GM18502 (cell line): ENCODE measurements around the gene NPC1L1.
"Not testable (repeated sequence)": the region's sequence is repeated elsewhere in the genome, so short reads cannot be mapped to it uniquely, and the experiment has no call there.

Source experiments
- ATAC-seq: cut with Tn5 transposase; IDR thresholded peaks from one replicate; pipeline ENCODE4 v1.9.1; 2021; ENCODE audit warnings: mild to moderate bottlenecking; ENCODE audit not compliant: unreplicated experiment, poor library complexity

Gene NPC1L1

DNA sequence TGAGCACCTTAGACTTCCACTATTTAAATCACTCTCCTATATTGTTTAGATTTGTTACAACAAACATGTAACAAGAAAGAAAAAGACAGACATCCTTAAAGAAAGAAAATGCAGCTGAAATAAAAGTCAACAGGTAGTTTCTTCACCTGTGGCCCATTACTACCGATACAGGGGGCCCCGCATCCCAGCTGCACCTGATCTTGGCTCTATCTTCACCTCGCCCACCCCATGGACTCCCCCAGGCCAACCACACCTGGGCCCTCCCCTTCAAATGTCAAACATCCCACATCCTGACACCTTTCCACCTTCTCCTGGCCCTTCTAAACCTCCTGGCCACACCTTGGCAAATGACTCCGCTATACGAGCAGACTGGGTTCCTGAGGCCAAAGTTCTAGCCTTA is 25.6 kb upstream of the NPC1L1 start:
- no peak for ATAC-seq

DNA sequence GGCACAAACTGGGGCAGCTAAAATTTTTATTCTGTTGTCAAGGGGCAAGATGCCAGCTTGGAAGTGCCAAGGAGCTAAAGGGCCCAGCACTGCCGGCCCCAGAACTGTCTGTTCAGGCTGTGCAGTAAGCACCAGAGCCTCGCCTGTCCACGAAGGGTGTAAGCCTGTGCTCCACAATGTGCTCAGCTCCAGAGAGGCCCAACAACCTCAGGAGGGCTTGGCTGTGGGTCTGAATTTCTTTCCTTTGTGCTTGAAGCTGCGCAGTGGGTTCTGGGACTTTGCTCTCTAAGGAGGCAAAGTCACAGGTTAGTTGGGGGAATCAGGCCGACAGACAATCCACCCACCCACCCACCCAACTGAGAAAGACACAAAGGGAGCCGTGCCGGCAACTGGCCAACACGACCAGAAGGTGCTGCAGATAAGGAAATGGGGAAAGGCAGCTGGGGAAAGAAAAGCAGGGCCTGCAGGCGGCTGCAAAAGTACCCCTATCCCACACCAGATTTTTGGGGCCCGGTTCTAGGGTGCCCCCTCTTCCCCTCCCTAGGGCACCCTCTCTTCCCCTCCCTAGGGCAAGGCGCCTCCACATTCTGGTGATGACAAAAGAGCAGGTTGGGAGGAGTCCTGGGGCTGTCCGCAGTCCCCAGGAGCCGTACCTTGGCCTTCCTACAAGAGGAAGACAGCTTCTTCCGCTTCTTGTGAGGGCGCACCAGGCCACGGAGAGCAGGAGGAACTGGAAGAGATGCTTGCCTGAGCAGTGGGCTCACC is 24.8 kb upstream of the NPC1L1 start:
- peak; percentile 31 for ATAC-seq

DNA sequence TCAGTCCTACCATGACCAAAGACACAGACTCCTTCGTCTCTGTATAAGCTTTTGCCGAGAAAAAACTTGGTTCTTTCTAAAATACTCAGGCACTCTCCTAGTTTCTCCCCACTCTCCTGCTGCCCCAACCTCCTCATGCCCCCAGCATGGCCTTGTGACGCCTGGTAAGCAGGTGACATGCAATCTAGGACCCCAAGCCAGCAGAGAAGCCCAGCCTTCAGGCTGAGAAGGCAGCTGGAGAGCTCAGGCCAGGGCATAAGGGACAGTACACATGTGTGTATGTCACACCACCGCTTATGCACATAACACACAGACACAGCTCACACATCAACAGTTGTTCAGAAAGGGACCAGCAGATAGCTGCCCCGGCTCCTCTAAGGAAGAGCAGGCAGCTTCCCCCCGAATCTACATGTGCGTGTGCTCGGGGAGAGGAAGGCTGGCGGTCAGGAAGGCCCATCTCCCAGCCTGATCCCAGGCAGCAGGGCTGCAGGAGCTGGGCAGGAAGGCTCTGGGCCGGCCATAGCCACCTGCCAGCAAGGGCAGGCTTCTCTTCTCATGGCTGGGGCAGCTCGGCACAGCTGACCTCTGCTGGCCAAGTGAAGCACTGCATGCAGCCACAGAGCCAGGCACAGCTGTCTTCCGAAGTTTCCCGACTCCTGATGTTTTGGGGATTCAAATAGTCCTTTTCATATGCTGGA is 24.1 kb upstream of the NPC1L1 start:
- peak; percentile 72 for ATAC-seq

DNA sequence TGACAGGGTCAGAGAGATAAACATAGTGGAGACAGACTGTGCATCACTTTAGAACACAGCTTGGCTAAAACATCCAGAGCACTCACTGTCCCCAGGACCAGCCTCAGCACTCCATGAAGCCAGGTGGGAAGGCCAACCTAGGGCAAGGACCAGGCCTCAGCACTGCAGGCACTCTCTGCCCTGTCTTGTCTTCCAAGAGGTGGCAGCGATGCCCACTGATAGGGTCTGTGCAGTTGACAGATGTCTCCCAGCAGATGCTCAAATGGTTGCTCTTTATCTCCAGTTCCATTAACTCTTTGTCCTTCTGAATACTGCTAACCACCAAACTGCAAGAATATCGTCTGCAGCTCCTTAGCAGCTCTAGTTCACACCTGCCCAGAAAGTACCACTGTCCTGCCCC is 23.5 kb upstream of the NPC1L1 start:
- ATAC-seq, result no peak

DNA sequence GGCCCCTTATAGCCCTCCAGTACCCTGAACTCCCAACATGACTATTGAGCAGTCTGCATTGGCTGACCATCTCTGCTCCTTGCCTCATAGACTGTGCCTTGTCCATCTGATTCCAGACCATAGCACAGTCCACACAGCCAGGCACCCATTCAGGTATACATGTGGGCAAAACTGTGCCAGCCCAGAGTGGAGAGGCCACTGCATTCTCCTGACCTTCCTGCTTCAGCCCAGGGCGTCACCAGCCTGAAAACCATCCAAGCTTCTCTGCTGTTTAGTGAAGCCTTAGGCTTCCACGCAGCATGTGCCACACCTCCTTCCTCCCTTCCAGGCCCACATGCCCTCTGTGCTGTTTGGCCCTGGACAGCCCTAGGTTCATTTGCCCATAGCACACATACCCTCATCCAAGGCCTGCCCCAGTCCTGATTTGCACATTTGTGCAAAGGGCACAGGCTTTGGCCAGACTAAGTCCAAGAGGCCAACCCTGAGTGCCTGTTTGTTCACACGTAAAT is 22.1 kb upstream of the NPC1L1 start:
- ATAC-seq, result no peak

DNA sequence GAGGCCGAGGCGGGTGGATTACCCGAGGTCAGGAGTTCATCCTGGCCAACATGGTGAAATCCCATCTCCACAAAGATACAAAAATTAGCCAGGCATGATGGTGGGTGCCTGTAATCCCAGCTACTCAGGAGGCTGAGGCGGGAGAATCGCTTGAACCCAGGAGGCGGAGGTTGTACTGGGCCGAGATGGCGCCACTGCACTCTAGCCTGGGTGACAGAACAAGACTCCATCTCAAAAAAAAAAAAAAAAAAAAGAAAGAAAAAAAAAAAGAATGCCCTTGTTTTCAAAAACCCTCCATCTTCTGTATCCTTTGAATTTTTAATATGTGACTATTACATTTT is 21.5 kb upstream of the NPC1L1 start:
- not testable (repeated sequence) for ATAC-seq

GRCh38 chr7:44561962-44562621 is 21.0 kb upstream of the NPC1L1 start:
- ATAC-seq, result no peak

DNA sequence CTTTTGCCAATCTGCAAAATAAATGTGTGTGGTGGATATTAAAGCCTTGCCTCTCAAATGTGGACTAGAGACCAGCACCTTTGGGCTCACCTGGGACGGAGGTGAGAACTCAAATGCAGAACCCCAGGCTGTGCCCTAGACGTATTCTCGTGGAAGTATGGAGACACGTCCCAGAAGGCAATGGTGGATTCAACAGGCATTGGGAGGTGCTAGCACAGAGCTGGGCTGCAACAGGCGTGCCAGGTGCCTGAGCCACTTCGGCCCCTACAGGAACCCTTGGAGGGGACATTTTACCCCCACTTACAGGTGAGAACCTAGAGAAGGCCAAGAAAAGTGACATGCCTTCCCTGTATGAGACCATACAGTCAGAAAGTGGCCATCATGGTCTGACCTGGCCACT is 20.4 kb upstream of the NPC1L1 start:
- ATAC-seq, result no peak

DNA sequence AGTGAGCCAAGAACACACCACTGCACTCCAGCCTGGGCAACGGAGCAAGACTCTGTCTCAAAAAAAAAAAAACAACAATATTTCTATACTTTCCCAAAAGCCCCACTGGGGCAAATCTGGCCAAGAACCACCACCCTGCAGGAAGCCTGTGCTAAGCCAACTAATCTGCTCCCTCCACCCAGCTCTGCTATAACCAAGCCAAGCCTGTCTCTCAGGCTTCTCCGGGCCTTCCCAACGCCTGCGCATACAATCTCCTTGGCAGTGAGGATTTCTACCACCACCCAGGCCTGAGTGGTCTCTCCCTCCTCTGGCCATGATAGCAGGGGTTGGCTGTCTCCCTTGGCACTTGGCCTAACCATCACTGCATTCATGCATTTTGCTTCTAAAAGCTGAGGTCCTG is 18.4 kb upstream of the NPC1L1 start:
- no peak for ATAC-seq

- no peak for ATAC-seq
Observed at GRCh38 chr7:44557485-44557884, 16.4 kb upstream of the NPC1L1 start.

DNA sequence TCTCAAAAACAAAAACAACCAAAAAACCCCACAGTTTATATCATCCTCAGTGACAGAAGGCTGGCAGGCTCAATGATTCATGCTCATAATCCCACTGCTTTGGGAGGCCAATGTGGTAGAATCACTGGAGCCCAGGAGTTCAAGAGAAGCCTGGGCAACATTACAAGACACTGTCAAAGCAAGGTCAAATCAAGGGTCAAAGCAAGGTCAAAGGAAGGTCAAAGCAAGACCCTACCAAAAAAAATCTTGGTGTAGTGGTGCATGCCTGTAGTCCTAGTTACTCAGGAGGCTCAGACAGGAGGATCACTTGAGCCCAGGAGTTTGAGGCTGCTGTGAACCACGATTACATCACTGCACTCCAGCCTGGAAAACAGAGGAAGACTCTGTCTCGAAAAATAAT is 14.2 kb upstream of the NPC1L1 start:
- ATAC-seq, result no peak

GRCh38 chr7:44552473-44553005 is 11.4 kb upstream of the NPC1L1 start:
- ATAC-seq, result not testable (repeated sequence)

- ATAC-seq, result no peak
Observed at GRCh38 chr7:44549457-44549856, 8.3 kb upstream of the NPC1L1 start.

DNA sequence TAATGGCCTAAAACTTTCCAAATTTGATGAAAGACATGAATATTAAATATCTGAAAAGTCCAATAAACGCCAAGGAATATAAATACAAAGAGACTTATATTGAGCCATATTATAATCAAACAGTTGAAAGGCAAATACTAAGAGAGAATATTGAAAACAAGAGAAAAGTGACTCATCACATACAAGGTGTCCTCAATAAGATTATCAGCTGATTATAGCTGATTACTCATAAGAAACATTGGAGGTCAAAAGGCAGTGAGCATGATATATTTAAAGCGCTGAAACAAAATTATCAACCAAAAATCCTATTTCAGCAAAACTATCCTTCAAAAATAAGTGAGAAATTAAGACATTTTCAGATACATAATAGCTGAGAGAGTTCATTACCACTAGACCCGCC is 7.8 kb upstream of the NPC1L1 start:
- no peak for ATAC-seq

- ATAC-seq, result no peak
Observed at GRCh38 chr7:44547536-44548231, 6.6 kb upstream of the NPC1L1 start.

DNA sequence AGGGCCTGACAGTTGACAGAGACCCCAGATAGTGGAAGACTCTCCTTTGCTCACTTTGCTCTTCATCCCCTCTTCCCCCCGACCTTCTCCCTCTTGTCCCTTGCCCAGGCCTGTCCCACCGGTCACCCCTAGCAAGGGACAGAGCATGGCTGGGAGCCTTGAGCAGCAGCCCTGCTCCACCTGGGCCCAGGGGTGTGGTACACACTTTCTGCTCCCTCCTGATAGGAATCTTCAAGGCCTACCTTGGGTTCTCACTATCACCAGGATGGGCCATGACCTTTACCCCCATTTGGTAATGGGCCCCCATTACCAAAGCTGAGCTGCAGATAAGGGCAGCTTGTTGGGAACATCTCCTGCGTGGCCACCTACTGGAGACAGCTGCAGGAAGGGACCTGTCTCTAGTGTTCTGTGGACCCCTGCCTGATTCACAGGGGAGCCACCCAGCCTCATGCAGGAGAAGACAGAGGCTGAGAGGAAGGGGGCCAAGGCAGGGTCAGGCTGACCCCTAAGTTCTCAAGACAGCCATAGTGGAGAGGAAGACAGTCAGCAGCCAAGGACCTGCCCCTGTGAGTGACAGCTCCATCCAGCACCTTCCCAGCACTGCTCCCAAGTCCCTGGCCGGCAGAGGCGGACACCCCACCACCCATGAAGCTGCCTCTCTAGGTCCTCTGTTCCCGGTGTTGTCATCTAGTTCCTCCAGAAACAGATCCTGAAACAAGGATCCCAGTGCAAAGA is 913 bp upstream of the NPC1L1 start:
- no peak for ATAC-seq

- ATAC-seq, result no peak
Observed at GRCh38 chr7:44540592-44541027, 520 bp downstream of the NPC1L1 start.

- ATAC-seq, result no peak
Observed at GRCh38 chr7:44539669-44540506, 1.2 kb downstream of the NPC1L1 start.
